Measurements from ENCODE around the gene ERBB4.

GRCh38 chr2:212548455-212548819, 9.8 kb upstream of the ERBB4 start:
- TF ChIP-seq CTCF (IDR thresholded peaks at IDR 0.05) (peak in 3 of 5 experiments; percentile 7 to 18 (median 12)), POLR2A (IDR thresholded peaks at IDR 0.05) (no peak)

All from transverse colon (tissue), 3 donors.